Endothelial cell of umbilical vein (primary cell): ENCODE results near the gene ADAMTS14. TPM values are rescaled to one million over a fixed set of nuclear protein-coding genes. Genes with fewer than 3 reads are reported as not detected.

ENCODE experiments used
- BruUV-seq: library from RNA; stranded (reverse); fragments of 400-500 nt; replicated peaks from 2 replicates; lab custom pipeline; 2021; lab: Mats Ljungman, UMichigan
- CTCF ChIA-PET: fragments of 300-600, 350-600 bp; sonication (Branson Sonifier 250); formaldehyde crosslinking; loops from one replicate; lab custom pipeline; 2021; ENCODE audit warnings: antibody characterized with exemption, inconsistent platforms; lab: Charles Lee
- POLR2A ChIA-PET: fragments of 300-600, 350-600 bp; sonication (Branson Sonifier 250); formaldehyde crosslinking; loops from one replicate; lab custom pipeline; 2021; ENCODE audit warnings: antibody characterized with exemption, inconsistent platforms; lab: Charles Lee
- DNase-seq: peaks from one replicate; pipeline ENCODE4 v3.0.0-alpha.2; 2011; ENCODE audit warnings: low read depth, low spot score
- FAIRE-seq: peaks from 2 replicates; lab custom pipeline; 2011; peaks lifted over from hg19 to GRCh38; lab: Jason Lieb, UNC
- H2AFZ ChIP-seq: 2 replicates; pipeline ENCODE4 v1.6.0; 2012; ENCODE audit warnings: low read depth, low read length, control low read depth, inconsistent platforms
- H3K27ac ChIP-seq: 2 replicates; pipeline ENCODE4 v1.5.1; 2011; ENCODE audit warnings: low read depth, mild to moderate bottlenecking, control low read depth, low read length, moderate library complexity; ENCODE audit not compliant: insufficient read depth
- H3K27me3 ChIP-seq, 2 experiments: 2 replicates each; pipeline versions ENCODE4 v1.6.0 to v1.6.1; 2011; ENCODE audit warnings: low read length in 2 of 2, mixed read lengths in 1 of 2; ENCODE audit not compliant: control insufficient read depth in 2 of 2, insufficient read depth in 2 of 2
- H3K36me3 ChIP-seq, 2 experiments: 2 replicates in 1 of 2; 3 replicates in 1 of 2; pipeline ENCODE4 v1.5.1; 2011; ENCODE audit warnings: low read length in 2 of 2, mild to moderate bottlenecking in 1 of 2, moderate library complexity in 1 of 2; ENCODE audit not compliant: control insufficient read depth in 2 of 2, insufficient read depth in 2 of 2; ENCODE audit errors: extremely low read depth in 1 of 2
- H3K4me1 ChIP-seq: 3 replicates; pipeline ENCODE4 v1.5.1; 2011; ENCODE audit warnings: mild to moderate bottlenecking, low read length; ENCODE audit not compliant: control insufficient read depth, insufficient read depth; ENCODE audit errors: extremely low read depth
- H3K4me2 ChIP-seq: 2 replicates; pipeline ENCODE4 v1.6.1; 2011; ENCODE audit warnings: low read length, control low read depth, mixed read lengths; ENCODE audit not compliant: insufficient read depth
- H3K4me3 ChIP-seq, 3 experiments: fragments of 200-600 bp in 1 of 3; sonication (generic), shearing (Covaris generic) in 1 of 3; replicated peaks in 1 of 3; 2 replicates each; pipeline ENCODE4 v1.5.1; 2011 to 2016; ENCODE audit warnings: control low read depth in 3 of 3, low read length in 3 of 3, mild to moderate bottlenecking in 2 of 3, inconsistent platforms in 1 of 3, low read depth in 1 of 3, moderate library complexity in 1 of 3; ENCODE audit not compliant: insufficient read depth in 1 of 3
- H3K79me2 ChIP-seq: 2 replicates; pipeline ENCODE4 v1.6.0; 2012; ENCODE audit warnings: low read length, inconsistent platforms; ENCODE audit not compliant: control insufficient read depth, insufficient read depth
- H3K9ac ChIP-seq: replicated peaks from 2 replicates; pipeline ENCODE3; 2011; ENCODE audit warnings: low read length, control low read depth; ENCODE audit not compliant: insufficient read depth; ENCODE audit errors: extremely low read depth
- H3K9me1 ChIP-seq: replicated peaks from 3 replicates; pipeline ENCODE4 v1.6.0; 2011; ENCODE audit warnings: mild to moderate bottlenecking, low read length; ENCODE audit not compliant: control insufficient read depth, insufficient read depth; ENCODE audit errors: extremely low read depth
- H3K9me3 ChIP-seq: replicated peaks from 2 replicates; pipeline ENCODE4 v1.5.1; 2012; ENCODE audit warnings: low read length, inconsistent platforms; ENCODE audit not compliant: control insufficient read depth, insufficient read depth
- H4K20me1 ChIP-seq: replicated peaks from 2 replicates; pipeline ENCODE3; 2011; ENCODE audit warnings: mild to moderate bottlenecking, low read length; ENCODE audit not compliant: control insufficient read depth, insufficient read depth; ENCODE audit errors: extremely low read depth
- EZH2 ChIP-seq: IDR thresholded peaks from 2 replicates; pipeline ENCODE4 v1.6.1; 2012; ENCODE audit warnings: borderline replicate concordance, low read depth, mild to moderate bottlenecking, moderate library complexity, low read length, inconsistent platforms; ENCODE audit not compliant: severe bottlenecking
- FOS ChIP-seq: IDR thresholded peaks from 2 replicates; pipeline ENCODE4 v1.6.1; 2011; ENCODE audit warnings: mild to moderate bottlenecking, low read length, moderate library complexity, borderline replicate concordance; ENCODE audit not compliant: insufficient read depth
- GATA2 ChIP-seq: IDR thresholded peaks from 2 replicates; pipeline ENCODE4 v1.7.0; 2011; ENCODE audit warnings: low read depth, mild to moderate bottlenecking, moderate library complexity, mixed read lengths, low read length; ENCODE audit not compliant: insufficient read length, insufficient read depth
- JUN ChIP-seq: IDR thresholded peaks from 2 replicates; pipeline ENCODE4 v1.6.1; 2011; ENCODE audit warnings: borderline replicate concordance, low read depth; ENCODE audit not compliant: insufficient read length, insufficient read depth
- MYC ChIP-seq: IDR thresholded peaks from one replicate; pipeline ENCODE4 v1.6.1; 2011; ENCODE audit warnings: mild to moderate bottlenecking, low read depth, low read length
- POLR2A ChIP-seq: IDR thresholded peaks from 2 replicates; pipeline ENCODE4 v1.6.1; 2012; ENCODE audit warnings: low read depth, mild to moderate bottlenecking, control low read depth, low read length
- POLR2AphosphoS5 ChIP-seq: IDR thresholded peaks from 2 replicates; pipeline ENCODE4 v1.6.1; 2012; ENCODE audit warnings: low read depth, mild to moderate bottlenecking, control low read depth, low read length, moderate library complexity; ENCODE audit not compliant: insufficient read depth
- dilution Hi-C: fragments of 300-500 bp; cut with MboI; formaldehyde crosslinking; loops from one replicate; pipeline ENCODE4 v1.15.0; 2019; ENCODE audit warnings: low sequenced_read_pairs; ENCODE audit not compliant: extremely low pct_ligation_motif_present
- intact Hi-C: fragments of 100-400 bp; cut with micrococcal nuclease; formaldehyde crosslinking; loops from one replicate; pipeline ENCODE4 v1.10.0; 2022
- polyA plus RNA-seq, 4 experiments: library from polyadenylated mRNA; depleted of rRNA in 3 of 4; stranded (reverse) in 3 of 4; unstranded in 1 of 4; fragments of >200 nt; gene quantifications; 2 replicates each; pipeline versions ENCODE4 v1.2.1 to v1.2.3, GENCODE V29; 2011 to 2012; ENCODE audit warnings: missing spikeins in 1 of 4
- total RNA-seq: library from RNA; stranded (reverse); gene quantifications from 2 replicates; pipeline ENCODE4 v1.2.3, GENCODE V29; 2021
- TF ChIP-seq, protein P1 (sequence below): IDR thresholded peaks from 2 replicates; pipeline ENCODE4 v1.6.1; 2011; ENCODE audit not compliant: insufficient read depth, insufficient read length
- TF ChIP-seq, protein P2 (sequence below), 2 donors: IDR thresholded peaks; 1 replicate in 1 of 2; 2 replicates in 1 of 2; pipeline ENCODE4 v1.5.1; 2011; ENCODE audit warnings: low read length in 2 of 2, mild to moderate bottlenecking in 2 of 2, moderate library complexity in 2 of 2, control low read depth in 1 of 2, inconsistent platforms in 1 of 2, low read depth in 1 of 2; ENCODE audit not compliant: insufficient read depth in 1 of 2; ENCODE audit errors: extremely low read depth in 1 of 2

The ADAMTS14 gene
- total and polyA plus RNA-seq, 2 donors (not counting 3 experiments of a cell fraction or from before 2014, with no cell fraction given), result not detected

- H3K9ac ChIP-seq, result no peak overlapping the region
- POLR2A ChIA-PET, result no interaction called here
These were observed 119.2 kb downstream of the ADAMTS14 start for GRCh38 chr10:70791386-70792039.

More at GRCh38 chr10:70791386-70792039, 119.2 kb downstream of the ADAMTS14 start:
- no peaks in the 10 kb centered on the region for H3K79me2 ChIP-seq
- H3K9me3 ChIP-seq, result no peaks in the 10 kb centered on the region
- H3K27me3 ChIP-seq, result peaks cover 23 to 53% of the 10 kb centered on the region in 2 experiments
- H3K4me2 ChIP-seq, result no peak overlapping the region
- H2AFZ ChIP-seq, result no peak overlapping the region
- H3K27ac ChIP-seq, result no peak overlapping the region
- no peak for TF ChIP-seq FOS
- no peak for TF ChIP-seq POLR2AphosphoS5
- no peak for TF ChIP-seq MYC
- no peak for TF ChIP-seq JUN
- TF ChIP-seq EZH2, result no peak
- TF ChIP-seq, protein P1, sequence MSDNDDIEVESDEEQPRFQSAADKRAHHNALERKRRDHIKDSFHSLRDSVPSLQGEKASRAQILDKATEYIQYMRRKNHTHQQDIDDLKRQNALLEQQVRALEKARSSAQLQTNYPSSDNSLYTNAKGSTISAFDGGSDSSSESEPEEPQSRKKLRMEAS, result no peak
- no peak for TF ChIP-seq POLR2A
- no peak for TF ChIP-seq GATA2
- TF ChIP-seq, protein P2, sequence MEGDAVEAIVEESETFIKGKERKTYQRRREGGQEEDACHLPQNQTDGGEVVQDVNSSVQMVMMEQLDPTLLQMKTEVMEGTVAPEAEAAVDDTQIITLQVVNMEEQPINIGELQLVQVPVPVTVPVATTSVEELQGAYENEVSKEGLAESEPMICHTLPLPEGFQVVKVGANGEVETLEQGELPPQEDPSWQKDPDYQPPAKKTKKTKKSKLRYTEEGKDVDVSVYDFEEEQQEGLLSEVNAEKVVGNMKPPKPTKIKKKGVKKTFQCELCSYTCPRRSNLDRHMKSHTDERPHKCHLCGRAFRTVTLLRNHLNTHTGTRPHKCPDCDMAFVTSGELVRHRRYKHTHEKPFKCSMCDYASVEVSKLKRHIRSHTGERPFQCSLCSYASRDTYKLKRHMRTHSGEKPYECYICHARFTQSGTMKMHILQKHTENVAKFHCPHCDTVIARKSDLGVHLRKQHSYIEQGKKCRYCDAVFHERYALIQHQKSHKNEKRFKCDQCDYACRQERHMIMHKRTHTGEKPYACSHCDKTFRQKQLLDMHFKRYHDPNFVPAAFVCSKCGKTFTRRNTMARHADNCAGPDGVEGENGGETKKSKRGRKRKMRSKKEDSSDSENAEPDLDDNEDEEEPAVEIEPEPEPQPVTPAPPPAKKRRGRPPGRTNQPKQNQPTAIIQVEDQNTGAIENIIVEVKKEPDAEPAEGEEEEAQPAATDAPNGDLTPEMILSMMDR (IDR thresholded peaks at IDR 0.05; ENCODE audit: extremely low read depth in 1 of 2, insufficient read depth in 1 of 2, low read depth in 1 of 2, low read length in 2 of 2), result no peak
- CTCF ChIA-PET, result no interaction called here
- no peaks in the 10 kb centered on the region for H3K9me1 ChIP-seq
- intact Hi-C loops, result no loop called here
- no TSS peak for BruUV-seq
- H3K36me3 ChIP-seq, result no peaks in the 10 kb centered on the region
- FAIRE-seq, result no peak
- H3K4me3 ChIP-seq, result no peak overlapping the region
- no peaks in the 10 kb centered on the region for H4K20me1 ChIP-seq
- no peak for DNase-seq
- dilution Hi-C loops, result no loop called here
- no peaks in the 10 kb centered on the region for H3K4me1 ChIP-seq
